HEK293 (cell line): ENCODE results near the gene SVOP.

Experiments used
- GLI4 ChIP-seq: fragments of 450-650 bp; formaldehyde crosslinking; IDR thresholded peaks from 2 replicates; pipeline ENCODE4 v1.5.1; 2016; ENCODE audit warnings: missing biosample characterization, missing genetic modification characterization
- GLIS1 ChIP-seq: fragments of 450-650 bp; formaldehyde crosslinking; IDR thresholded peaks from 2 replicates; pipeline ENCODE4 v1.5.1; 2016; ENCODE audit warnings: missing biosample characterization, missing genetic modification characterization
- RBAK ChIP-seq: fragments of 450-650 bp; formaldehyde crosslinking; IDR thresholded peaks from 2 replicates; pipeline ENCODE4 v1.5.1; 2016; ENCODE audit warnings: missing biosample characterization, missing genetic modification characterization
- REPIN1 ChIP-seq: fragments of 450-650 bp; formaldehyde crosslinking; IDR thresholded peaks from 2 replicates; pipeline ENCODE4 v1.5.1; 2017; ENCODE audit warnings: missing biosample characterization, missing genetic modification characterization, low read depth
- TRIM28 ChIP-seq: IDR thresholded peaks from 2 replicates; pipeline ENCODE4 v1.6.1; 2011; ENCODE audit warnings: low read length, control low read depth, borderline replicate concordance
- TSHZ1 ChIP-seq: fragments of 450-650 bp; formaldehyde crosslinking; IDR thresholded peaks from 2 replicates; pipeline ENCODE4 v1.5.1; 2016; ENCODE audit warnings: missing biosample characterization, missing genetic modification characterization, borderline replicate concordance
- WT1 ChIP-seq: fragments of 450-650 bp; formaldehyde crosslinking; IDR thresholded peaks from 2 replicates; pipeline ENCODE4 v1.5.1; 2016; ENCODE audit warnings: missing biosample characterization, missing genetic modification characterization
- ZBTB49 ChIP-seq: fragments of 450-650 bp; formaldehyde crosslinking; IDR thresholded peaks from 2 replicates; pipeline ENCODE4 v1.5.1; 2016; ENCODE audit warnings: missing biosample characterization, missing genetic modification characterization, low read depth
- ZEB2 ChIP-seq: fragments of 450-650 bp; formaldehyde crosslinking; IDR thresholded peaks from 2 replicates; pipeline ENCODE4 v1.5.1; 2016; ENCODE audit warnings: missing biosample characterization, missing genetic modification characterization
- ZFP37 ChIP-seq: fragments of 450-650 bp; formaldehyde crosslinking; IDR thresholded peaks from 2 replicates; pipeline ENCODE4 v1.5.1; 2016; ENCODE audit warnings: missing biosample characterization, missing genetic modification characterization
- ZFP69B ChIP-seq: fragments of 450-650 bp; formaldehyde crosslinking; IDR thresholded peaks from 2 replicates; pipeline ENCODE4 v1.5.1; 2016; ENCODE audit warnings: missing biosample characterization, missing genetic modification characterization
- ZNF114 ChIP-seq: fragments of 450-650 bp; formaldehyde crosslinking; IDR thresholded peaks from 2 replicates; pipeline ENCODE4 v1.5.0; 2017; ENCODE audit warnings: missing biosample characterization, missing genetic modification characterization
- ZNF211 ChIP-seq: fragments of 450-650 bp; formaldehyde crosslinking; IDR thresholded peaks from 2 replicates; pipeline ENCODE4 v1.5.1; 2016; ENCODE audit warnings: low read depth, missing biosample characterization, missing genetic modification characterization
- ZNF223 ChIP-seq: fragments of 450-650 bp; formaldehyde crosslinking; IDR thresholded peaks from 2 replicates; pipeline ENCODE4 v1.5.1; 2016; ENCODE audit warnings: missing biosample characterization, missing genetic modification characterization
- ZNF248 ChIP-seq: fragments of 450-650 bp; formaldehyde crosslinking; IDR thresholded peaks from 2 replicates; pipeline ENCODE4 v1.5.1; 2017; ENCODE audit warnings: missing biosample characterization, missing genetic modification characterization
- ZNF274 ChIP-seq, 2 experiments: fragments of 200-500 bp in 1 of 2; fragments of 450-650 bp in 1 of 2; sonication (Bioruptor generic) in 1 of 2; formaldehyde crosslinking in 1 of 2; IDR thresholded peaks; 2 replicates each; pipeline versions ENCODE4 v1.5.1 to v1.6.1; 2014 to 2016; ENCODE audit warnings: borderline replicate concordance in 1 of 2, inconsistent platforms in 1 of 2, low read length in 1 of 2, missing biosample characterization in 1 of 2, missing genetic modification characterization in 1 of 2
- ZNF280C ChIP-seq: fragments of 450-650 bp; formaldehyde crosslinking; IDR thresholded peaks from 2 replicates; pipeline ENCODE4 v1.5.1; 2016; ENCODE audit warnings: missing biosample characterization, missing genetic modification characterization
- ZNF341 ChIP-seq: fragments of 450-650 bp; formaldehyde crosslinking; IDR thresholded peaks from 2 replicates; pipeline ENCODE4; 2016; ENCODE audit warnings: low read depth, missing biosample characterization, missing genetic modification characterization
- ZNF394 ChIP-seq: fragments of 450-650 bp; formaldehyde crosslinking; IDR thresholded peaks from 2 replicates; pipeline ENCODE4 v1.5.1; 2016; ENCODE audit warnings: missing biosample characterization, missing genetic modification characterization, mild to moderate bottlenecking, moderate library complexity, borderline replicate concordance
- ZNF473 ChIP-seq: fragments of 450-650 bp; formaldehyde crosslinking; IDR thresholded peaks from 2 replicates; pipeline ENCODE4 v1.5.1; 2017; ENCODE audit warnings: missing biosample characterization, missing genetic modification characterization
- ZNF48 ChIP-seq: fragments of 450-650 bp; formaldehyde crosslinking; IDR thresholded peaks from 2 replicates; pipeline ENCODE4 v1.5.1; 2016; ENCODE audit warnings: missing biosample characterization, missing genetic modification characterization
- ZNF501 ChIP-seq: fragments of 450-650 bp; formaldehyde crosslinking; IDR thresholded peaks from 2 replicates; pipeline ENCODE4 v1.5.1; 2016; ENCODE audit warnings: missing biosample characterization, missing genetic modification characterization
- ZNF514 ChIP-seq: fragments of 450-650 bp; formaldehyde crosslinking; IDR thresholded peaks from 2 replicates; pipeline ENCODE4 v1.5.1; 2016; ENCODE audit warnings: missing biosample characterization, missing genetic modification characterization
- ZNF530 ChIP-seq: fragments of 450-650 bp; formaldehyde crosslinking; IDR thresholded peaks from 2 replicates; pipeline ENCODE4 v1.5.1; 2016; ENCODE audit warnings: low read depth, missing biosample characterization, missing genetic modification characterization
- ZNF555 ChIP-seq: fragments of 450-650 bp; formaldehyde crosslinking; conservative IDR thresholded peaks from 2 replicates; pipeline ENCODE4 v1.5.1; 2017; ENCODE audit warnings: missing biosample characterization, mild to moderate bottlenecking, missing genetic modification characterization, inconsistent platforms
- ZNF629 ChIP-seq: fragments of 450-650 bp; formaldehyde crosslinking; IDR thresholded peaks from 2 replicates; pipeline ENCODE4 v1.5.1; 2017; ENCODE audit warnings: missing biosample characterization, missing genetic modification characterization
- ZNF692 ChIP-seq: fragments of 450-650 bp; formaldehyde crosslinking; IDR thresholded peaks from 2 replicates; pipeline ENCODE4 v1.5.1; 2016; ENCODE audit warnings: missing biosample characterization, missing genetic modification characterization
- ZNF785 ChIP-seq: fragments of 450-650 bp; formaldehyde crosslinking; IDR thresholded peaks from 2 replicates; pipeline ENCODE4 v1.5.1; 2016; ENCODE audit warnings: missing biosample characterization, missing genetic modification characterization
- TF ChIP-seq, protein P1 (sequence below): fragments of 450-650 bp; formaldehyde crosslinking; IDR thresholded peaks from 2 replicates; pipeline ENCODE4 v1.5.1; 2016; ENCODE audit warnings: missing biosample characterization, missing genetic modification characterization

SVOP gene

GRCh38 chr12:109052414-109053323 lies 31.8 kb upstream of the SVOP start, which contains the start of gene USP30 (continued):
- no peak for TF ChIP-seq ZNF274 (IDR thresholded peaks at IDR 0.05; ENCODE audit: low read length)
- no peak for TF ChIP-seq ZNF274 (tag by site-specific recombination; IDR thresholded peaks at IDR 0.05; ENCODE audit: borderline replicate concordance)
- no peak for TF ChIP-seq ZNF48 (tag by site-specific recombination)
- TF ChIP-seq ZNF629 (tag by site-specific recombination) = peak; percentile 88
- peak; percentile 99 for TF ChIP-seq ZNF501 (tag by site-specific recombination)
- no peak; the same call in 1 of the 2 replicates for TF ChIP-seq WT1
- no peak for TF ChIP-seq ZNF530 (tag by site-specific recombination)
- no peak for TF ChIP-seq ZNF223
- TF ChIP-seq ZNF211 (tag by site-specific recombination) = no peak
- no peak for TF ChIP-seq RBAK
- peak; percentile 81; the same call in 1 of the 2 replicates for TF ChIP-seq ZNF394
- peak; percentile 97 for TF ChIP-seq ZEB2 (tag by site-specific recombination)
- TF ChIP-seq ZNF785 (tag by site-specific recombination) = peak; percentile 77
- TF ChIP-seq ZNF473 (tag by site-specific recombination) = 0 out of 2 replicates have a peak, but pooled peaks have one; percentile 12
- TF ChIP-seq GLIS1 = peak; percentile 98
- peak; percentile 90 for TF ChIP-seq ZFP69B (tag by site-specific recombination)
- TF ChIP-seq ZFP37 (tag by site-specific recombination) = peak; percentile 98
- no peak for TF ChIP-seq ZBTB49
- TF ChIP-seq ZNF555 (tag by site-specific recombination) = no peak
- TF ChIP-seq TSHZ1 (tag by site-specific recombination) = peak; percentile 89; the same call in 1 of the 2 replicates
- TF ChIP-seq ZNF248 = no peak
- peak; percentile 90 for TF ChIP-seq GLI4 (tag by site-specific recombination)
- peak; percentile 89 for TF ChIP-seq ZNF692 (tag by site-specific recombination)
- no peak for TF ChIP-seq TRIM28
- no peak for TF ChIP-seq ZNF114 (tag by site-specific recombination)
- no peak for TF ChIP-seq ZNF341
- TF ChIP-seq REPIN1 (tag by site-specific recombination) = peak; percentile 89; the same call in 1 of the 2 replicates
- no peak for TF ChIP-seq ZNF514
- TF ChIP-seq, protein P1, sequence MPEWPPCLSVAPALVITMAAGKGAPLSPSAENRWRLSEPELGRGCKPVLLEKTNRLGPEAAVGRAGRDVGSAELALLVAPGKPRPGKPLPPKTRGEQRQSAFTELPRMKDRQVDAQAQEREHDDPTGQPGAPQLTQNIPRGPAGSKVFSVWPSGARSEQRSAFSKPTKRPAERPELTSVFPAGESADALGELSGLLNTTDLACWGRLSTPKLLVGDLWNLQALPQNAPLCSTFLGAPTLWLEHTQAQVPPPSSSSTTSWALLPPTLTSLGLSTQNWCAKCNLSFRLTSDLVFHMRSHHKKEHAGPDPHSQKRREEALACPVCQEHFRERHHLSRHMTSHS (tag by site-specific recombination) = peak; percentile 49; the same call in 1 of the 2 replicates
- TF ChIP-seq ZNF280C (tag by site-specific recombination) = no peak
